PFSK-1 (cell line): ENCODE measurements around the gene INPP5D.

Source experiments
- POLR2AphosphoS5 ChIP-seq: IDR thresholded peaks from 2 replicates; pipeline ENCODE4 v1.6.1; 2012; ENCODE audit warnings: low read depth, mild to moderate bottlenecking, control low read depth, low read length, moderate library complexity
- REST ChIP-seq, 2 experiments: IDR thresholded peaks; 2 replicates each; pipeline versions ENCODE4 v1.6.1 to v1.8.0; 2011 to 2012; ENCODE audit warnings: low read depth in 2 of 2, low read length in 2 of 2, control low read depth in 1 of 2, inconsistent platforms in 1 of 2, mild to moderate bottlenecking in 1 of 2, moderate library complexity in 1 of 2; ENCODE audit not compliant: insufficient read depth in 1 of 2
- SIN3A ChIP-seq: IDR thresholded peaks from 2 replicates; pipeline ENCODE4 v1.6.1; 2012; ENCODE audit warnings: mild to moderate bottlenecking, low read length, moderate library complexity, borderline replicate concordance; ENCODE audit not compliant: insufficient read depth
- TAF1 ChIP-seq: IDR thresholded peaks from 2 replicates; pipeline ENCODE4 v1.6.1; 2012; ENCODE audit warnings: low read length, control low read depth, borderline replicate concordance; ENCODE audit not compliant: insufficient read depth

- TF ChIP-seq REST (IDR thresholded peaks at IDR 0.05; ENCODE audit: insufficient read depth in 1 of 2, low read depth in 2 of 2, low read length in 2 of 2): no peak
- no peak for TF ChIP-seq POLR2AphosphoS5
- no peak for TF ChIP-seq TAF1
- no peak for TF ChIP-seq SIN3A
Observed at GRCh38 chr2:233137040-233137439, 76.9 kb downstream of the INPP5D start.
